Hippocampal formation (tissue), 2 donors: Measurements from ENCODE around the gene TTYH2.
A peak's percentile ranks its signal among the peaks of the same experiment; 100 is the strongest.

Source experiments
- DNase-seq, 2 donors: peaks; one replicate each; lab custom pipeline; 2025; lab: John Stamatoyannopoulos, UW

The TTYH2 gene

DNA sequence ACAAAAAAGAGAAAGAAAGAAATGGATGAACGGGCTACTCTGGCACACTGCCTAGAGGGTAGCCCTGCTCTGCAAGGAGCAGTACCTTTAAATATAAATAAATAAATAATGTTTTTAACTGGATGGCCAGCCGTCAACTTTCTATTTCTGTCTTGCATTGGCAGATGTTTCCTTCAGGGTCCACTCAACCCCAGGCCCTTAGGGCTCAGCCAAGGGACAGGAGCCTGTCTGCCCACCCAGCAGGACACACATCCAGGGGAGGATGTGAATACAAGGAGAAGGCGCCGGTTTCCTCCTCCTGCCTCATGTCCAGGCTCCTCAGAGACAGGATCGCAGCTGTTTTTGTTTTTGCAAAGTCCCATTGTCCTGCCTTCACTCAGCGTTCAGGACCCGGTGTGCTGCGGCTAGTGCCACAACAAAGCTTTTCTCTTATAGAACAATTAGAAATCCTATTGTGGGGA lies 22.6 kb downstream of the TTYH2 start:
- DNase-seq: peak in 1 of 2 donors; percentile 11

DNA sequence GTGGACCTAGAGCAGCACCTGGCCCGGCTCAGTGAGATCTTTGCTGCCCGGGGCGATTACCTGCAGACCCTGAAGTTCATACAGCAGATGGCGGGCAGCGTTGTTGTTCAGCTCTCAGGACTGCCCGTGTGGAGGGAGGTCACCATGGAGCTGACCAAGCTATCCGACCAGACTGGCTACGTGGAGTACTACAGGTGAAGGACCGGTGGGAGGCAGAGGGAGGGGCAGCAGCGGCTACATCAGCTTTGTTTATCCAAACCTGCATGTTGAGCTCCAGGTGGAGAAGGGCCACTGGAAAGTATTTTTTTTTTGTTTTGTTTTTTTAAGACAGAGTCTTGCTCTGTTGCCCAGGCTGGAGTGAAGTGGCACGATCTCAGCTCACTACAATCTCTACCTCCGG lies 23.9 kb downstream of the TTYH2 start:
- DNase-seq: no peak

DNA sequence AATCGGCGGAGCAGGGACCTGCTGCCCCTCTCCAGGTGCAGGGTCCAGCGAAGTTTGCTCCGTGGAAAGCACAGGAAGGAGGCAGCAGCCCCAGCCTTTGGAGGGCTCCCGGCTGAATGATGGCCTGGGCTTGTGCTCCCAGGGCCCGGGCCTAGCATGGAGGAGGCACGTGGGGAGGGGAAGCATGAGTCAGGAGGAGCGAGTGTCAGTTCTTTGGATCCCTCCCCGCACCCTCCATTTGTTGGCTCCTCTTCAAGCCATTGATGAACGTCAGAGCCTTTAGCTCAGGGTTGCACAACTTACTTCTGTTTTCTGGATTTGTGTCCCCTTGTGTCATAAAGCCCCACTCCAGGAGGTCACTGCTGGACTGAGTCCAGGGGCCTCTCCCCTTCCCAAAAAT lies 25.8 kb downstream of the TTYH2 start:
- DNase-seq: no peak

DNA sequence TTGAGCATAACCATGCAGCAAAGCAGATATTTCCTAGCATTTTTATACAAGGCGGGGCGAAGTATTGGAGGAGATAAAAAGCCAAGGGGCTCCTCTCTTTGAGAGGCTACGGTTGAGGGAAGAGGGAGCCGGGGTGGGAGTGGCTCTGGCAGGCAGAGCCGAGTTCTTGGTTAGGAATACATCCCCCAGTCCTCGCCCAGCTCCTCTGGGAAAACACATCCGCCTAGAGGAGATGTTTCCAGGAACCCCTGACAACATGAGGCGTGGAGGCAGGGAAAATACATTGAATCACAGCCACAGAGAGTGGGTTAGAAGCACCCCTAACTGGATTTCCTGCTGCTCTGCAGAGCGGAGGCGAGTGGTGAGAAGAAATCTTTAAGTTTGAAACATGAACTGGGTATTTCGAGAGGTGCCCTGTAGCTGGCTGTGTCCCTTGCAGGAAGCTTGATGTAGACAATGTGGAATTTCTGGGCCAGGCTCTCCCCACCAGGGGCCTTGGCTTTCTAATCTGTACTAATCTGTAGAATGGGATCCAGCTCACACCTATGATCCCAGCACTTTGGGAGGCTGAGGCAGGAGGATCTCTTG lies 27.3 kb downstream of the TTYH2 start:
- DNase-seq: peak in 1 of 2 donors; percentile 3

DNA sequence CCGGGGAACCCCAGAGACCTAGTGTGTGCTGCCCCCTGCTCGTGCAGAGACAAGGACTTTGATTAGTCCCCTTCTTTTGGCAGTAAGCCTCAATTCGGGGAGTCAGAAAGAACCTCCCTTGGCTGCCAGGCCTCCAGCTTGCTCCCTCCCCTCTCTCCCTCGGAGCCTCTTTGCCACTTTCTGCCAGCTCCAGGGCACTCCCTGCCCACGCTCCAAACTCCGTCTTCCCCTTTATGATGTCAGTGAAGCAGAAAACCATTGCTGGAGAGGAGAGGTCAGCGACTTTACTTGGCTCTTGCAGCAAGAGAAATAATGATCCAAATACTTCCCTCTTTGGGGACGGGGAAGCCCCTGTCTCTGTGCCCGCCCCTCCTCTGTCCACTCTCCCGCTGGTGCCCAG lies 28.1 kb downstream of the TTYH2 start:
- peak; percentile 45 to 65 for DNase-seq

DNA sequence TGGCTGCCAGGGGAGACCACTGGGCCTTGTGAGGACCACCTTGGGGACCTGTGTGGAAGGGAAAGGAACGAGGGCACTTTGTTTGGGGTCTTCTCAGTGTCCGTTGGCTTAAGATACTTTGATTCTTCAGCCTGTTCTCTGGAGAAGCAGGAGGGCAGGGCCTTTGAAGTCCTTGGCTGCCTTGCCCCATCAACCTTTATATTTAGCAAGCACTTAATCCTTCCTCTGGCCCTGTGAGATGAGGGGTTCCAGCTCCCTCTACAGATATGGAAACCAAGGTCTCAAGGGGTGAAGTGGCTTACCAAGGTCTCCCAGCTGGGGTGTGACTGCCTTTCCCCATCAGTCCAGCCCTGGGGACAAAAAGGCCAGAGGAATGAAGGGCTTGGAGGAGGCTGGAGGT lies 28.5 kb downstream of the TTYH2 start:
- DNase-seq: no peak

DNA sequence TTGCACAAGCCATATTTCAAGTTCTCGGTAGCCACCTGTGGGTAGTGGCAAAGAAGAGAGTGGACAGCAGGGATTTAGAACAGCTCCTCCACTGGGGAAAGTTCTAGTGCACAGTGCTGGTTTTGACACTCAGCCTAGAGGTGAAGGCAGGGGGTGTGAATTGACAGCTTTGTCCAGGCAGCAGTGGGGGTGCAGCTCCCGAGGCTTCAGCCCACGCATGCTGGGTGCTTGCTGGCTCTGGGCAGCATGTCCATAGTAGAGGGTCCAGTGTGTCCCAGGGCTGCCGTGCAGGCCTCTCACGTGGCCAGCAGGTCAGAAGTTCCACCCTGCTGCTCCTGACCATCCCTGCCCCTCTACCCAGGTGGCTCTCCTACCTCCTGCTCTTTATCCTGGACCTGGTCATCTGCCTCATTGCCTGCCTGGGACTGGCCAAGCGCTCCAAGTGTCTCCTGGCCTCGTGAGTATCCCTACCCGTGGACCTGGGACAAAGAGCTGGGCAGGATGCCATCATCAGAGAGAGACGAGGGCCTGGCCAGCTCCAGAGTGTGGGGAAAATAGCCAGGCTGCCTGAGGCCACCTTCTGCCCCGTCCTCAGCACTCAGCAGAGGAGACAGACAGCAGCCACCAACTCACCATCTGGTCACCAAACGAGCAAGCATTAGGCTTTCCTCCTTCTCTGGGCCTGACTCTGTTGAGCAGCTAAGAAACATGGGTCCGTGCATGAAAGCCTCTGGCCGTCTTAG lies 29.8 kb downstream of the TTYH2 start:
- DNase-seq: peak; percentile 29 to 58

DNA sequence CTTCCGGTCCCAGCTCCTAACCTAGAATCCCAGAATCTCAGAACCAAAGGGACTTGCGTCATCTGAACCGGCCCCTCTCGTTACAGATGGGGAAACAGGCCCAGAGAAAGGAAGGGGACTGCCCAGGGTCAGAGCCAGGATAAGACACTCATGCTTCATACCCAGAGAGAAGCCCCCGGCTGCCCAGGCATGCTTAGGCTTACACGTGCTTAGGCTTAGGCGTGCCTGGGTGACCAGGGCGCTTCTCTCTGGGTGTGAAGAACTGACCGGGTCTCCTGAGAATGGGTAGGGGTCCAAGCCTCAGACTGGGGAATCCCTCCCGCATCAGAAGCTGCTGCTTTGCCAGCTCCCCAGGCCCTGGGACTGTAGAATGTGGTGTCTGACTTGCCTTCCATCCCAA lies 30.8 kb downstream of the TTYH2 start:
- no peak for DNase-seq

DNA sequence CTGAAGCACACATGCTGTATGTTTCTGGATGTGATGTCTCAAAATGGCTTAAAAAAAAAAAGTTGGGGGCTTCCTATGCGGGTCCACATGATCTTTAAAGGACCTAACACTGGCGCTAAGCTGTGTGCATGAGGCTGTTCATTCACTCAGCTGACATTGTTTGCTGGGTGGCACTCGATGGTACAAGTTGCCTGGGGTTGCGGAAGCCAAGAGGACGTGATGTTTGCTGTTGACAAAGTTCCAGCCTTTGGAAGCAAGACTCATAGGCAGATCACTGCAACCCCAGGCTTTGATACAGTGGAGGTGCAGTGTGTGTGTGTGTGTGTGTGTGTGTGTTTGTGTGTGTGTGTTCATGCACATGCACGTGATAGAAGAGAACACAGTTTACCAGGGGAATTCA lies 31.2 kb downstream of the TTYH2 start:
- DNase-seq: peak; percentile 74 to 86

DNA sequence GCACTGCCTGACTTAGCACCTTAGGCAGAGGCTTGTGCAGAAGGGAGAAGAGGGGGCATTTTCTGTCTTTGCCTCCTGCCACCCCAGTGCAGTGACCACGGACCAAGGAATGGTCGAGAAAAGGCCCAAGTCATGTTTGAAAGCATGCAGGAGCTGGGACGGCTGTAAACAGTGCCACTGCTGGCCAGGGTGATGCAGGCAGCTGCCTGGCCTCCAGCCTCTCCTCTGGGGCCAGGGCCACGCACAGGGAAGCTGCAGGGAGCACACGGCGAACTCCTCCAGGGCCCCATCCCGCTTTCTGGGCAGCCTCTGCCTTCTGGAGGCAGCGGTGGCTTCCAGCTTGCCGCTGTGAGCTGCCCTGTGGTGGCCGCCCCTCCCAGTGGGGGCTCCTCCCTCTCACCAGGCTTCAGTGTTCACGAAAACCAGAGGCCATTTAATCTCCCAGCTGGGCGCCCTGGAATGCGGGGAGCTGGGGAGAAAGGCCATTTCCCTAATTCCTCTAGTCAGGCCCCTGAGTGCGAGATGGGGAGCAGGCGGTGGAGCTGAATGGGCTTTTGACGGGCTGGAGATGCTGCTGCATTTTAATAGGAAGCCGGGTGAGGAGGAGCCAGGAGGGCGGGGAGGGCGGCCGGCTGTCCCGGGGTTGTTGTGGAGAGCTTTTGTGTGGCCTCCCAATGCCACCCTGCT lies 31.9 kb downstream of the TTYH2 start:
- DNase-seq: peak; percentile 94 to 96

DNA sequence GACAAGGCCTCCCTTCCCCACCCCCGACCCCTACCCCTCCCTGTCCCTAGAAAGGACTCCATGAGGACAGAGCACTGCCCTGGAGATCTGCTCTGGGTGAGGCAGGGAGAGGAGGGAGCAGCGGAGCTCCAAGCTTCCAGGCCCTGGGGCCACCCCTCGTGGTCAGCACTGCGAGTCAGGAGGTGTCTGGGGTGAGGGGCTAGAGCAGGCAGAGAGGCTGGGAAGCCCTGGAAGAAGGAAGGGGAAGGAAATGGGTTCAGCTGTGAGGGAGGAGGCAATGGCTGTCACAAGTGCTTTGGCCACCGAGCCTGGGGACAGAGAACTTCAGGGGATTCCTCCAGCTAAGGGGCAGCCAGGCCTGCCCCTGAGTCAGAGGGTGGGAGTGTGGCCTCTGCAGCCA lies 32.5 kb downstream of the TTYH2 start:
- DNase-seq: no peak

DNA sequence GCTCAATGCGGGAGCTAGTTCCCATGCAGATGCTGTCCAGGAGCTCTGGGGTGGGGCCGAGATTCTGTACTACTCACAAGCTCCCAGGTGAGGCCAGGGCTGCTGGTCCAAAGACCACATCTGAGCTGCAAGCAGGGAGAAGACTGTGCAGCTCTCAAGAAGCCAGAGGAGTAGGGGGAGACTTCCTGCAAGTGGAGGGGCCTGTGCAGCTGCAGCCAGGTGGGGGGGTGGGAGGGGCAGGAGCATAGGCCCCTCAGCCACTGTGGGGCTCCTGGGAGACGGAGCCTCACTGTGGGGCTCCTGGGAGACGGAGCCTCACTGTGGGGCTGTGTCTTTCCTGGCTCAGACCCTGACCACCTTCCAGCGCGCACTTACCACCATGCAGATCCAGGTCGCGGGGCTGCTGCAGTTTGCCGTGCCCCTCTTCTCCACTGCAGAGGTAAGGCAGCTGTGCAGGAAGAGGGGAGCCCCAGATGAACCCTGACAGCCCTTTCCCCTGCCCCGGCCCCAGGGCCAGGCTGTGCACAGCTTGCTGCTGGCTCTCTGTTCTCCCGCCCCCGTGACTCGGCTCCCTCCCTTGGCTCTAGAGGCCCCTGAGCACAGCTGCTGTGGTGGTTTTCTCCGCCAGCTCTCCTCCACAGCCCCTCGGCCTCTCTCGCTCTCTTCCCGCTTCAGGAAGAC lies 36.4 kb downstream of the TTYH2 start:
- peak; percentile 11 to 44 for DNase-seq

DNA sequence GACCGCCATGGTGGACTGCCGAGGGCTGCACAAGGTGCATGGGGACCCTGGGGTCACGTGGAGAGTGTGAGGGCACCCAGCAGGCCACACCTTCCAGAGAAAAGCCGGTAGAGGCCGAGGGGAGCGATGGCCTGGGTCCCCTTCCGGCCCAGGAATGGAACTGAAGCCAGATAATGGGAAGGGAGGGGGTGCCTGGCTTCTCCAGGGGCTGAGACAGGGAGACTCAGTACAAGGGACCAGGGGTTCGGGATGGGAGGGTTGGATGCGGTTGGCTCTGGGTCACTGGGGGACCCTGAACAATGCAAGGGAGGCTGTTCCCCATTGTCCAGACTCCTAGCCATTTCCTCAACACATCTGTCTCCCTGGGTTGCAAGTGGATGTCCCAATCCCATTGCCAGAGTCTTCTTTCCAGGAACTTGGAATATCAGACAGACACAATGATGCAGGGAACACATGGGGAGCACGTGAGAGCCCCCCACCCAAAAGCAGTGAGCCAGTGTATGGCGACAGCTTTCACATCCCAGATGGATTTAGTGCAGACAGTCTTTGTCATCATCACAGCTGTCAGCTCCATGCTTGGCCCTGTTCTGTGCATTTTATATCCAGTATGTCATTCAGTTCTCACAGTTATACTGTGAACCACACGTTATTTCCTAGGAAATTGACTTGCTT lies 37.1 kb downstream of the TTYH2 start:
- DNase-seq: no peak

DNA sequence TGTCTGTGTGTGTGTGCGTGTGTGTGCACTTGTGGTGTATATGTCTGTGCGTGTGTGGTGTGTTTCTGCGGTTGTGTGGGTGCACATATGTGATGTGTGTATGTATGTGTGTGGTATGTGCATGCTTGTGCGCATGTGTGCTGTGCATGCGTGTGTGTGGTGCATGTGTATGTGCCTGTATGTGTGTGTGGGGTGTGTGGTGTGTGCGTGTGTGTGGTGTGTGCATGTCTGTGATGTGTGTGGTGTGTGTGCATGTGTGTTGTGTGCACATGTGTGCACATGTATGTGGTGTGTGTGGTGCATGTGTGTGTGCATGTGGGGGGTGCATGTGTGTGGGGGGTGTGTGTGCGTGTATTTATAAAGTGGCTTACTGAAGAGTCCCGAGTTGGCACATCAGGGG lies 37.7 kb downstream of the TTYH2 start:
- DNase-seq: no peak

DNA sequence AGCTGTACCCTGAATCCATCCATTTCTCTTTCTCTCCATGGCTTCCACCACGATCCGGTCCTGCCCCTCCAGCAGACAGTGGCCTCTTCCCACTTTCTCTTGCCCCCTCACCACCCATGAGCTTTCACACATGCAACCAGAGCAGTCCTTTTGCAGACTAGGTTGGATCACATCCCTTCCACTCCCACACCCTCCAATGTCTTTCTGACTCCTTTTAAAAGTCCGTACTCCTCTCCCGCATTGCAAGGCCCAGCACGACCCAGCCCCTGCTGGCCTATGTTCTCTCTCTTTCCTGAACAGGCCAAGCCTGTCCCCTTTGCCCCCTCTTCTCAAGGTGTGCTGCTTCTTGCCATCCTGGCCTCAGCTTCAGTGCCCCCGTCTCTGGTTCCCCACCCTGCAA lies 38.2 kb downstream of the TTYH2 start:
- no peak for DNase-seq

DNA sequence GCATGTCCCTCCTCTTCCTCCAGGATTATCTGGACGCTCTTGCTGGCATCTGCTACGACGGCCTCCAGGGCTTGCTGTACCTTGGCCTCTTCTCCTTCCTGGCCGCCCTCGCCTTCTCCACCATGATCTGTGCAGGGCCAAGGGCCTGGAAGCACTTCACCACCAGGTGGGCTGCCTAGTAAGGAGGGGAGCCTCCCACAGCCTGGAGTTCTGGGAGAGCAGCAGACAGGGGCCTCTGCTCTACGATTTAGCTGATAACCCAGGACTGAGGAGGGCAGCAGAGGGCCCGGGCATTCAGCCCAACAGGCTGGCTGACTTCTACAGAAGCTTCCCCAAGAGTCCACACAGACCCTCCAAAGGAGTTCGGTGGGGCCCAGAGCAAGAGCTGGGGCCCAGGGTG lies 38.8 kb downstream of the TTYH2 start:
- no peak for DNase-seq

DNA sequence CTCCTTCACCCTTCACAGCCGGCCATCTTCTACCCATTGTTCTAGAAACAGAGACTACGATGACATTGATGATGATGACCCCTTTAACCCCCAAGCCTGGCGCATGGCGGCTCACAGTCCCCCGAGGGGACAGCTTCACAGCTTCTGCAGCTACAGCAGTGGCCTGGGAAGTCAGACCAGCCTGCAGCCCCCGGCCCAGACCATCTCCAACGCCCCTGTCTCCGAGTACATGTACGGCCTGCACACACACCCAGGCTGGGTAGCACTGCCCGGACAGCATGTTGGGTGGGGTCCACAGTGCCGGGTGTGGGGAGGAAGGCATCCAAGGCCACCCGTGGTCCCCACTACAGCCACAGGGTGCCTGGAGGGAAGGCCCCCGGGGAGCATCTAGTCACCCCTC lies 39.7 kb downstream of the TTYH2 start:
- DNase-seq: no peak

DNA sequence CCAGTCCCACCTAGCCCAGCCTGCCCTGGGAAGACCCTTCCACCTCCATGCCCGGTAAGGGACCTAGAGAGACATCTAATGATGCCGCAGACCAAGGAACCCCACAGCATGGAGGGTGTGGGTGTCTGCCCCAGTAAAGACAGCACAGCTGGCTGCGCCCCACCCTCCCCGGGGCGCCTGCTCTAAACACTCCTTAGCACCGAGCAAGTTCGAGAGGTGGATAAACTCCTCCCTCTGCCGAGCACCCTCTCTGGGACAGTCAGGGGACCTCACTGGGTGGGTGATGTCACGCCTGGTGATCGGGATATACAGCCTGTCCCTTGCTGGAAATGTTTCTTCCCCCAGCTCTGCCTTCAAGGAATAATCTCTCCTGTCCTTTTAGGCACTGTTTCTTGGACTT lies 43.9 kb downstream of the TTYH2 start:
- no peak for DNase-seq

DNA sequence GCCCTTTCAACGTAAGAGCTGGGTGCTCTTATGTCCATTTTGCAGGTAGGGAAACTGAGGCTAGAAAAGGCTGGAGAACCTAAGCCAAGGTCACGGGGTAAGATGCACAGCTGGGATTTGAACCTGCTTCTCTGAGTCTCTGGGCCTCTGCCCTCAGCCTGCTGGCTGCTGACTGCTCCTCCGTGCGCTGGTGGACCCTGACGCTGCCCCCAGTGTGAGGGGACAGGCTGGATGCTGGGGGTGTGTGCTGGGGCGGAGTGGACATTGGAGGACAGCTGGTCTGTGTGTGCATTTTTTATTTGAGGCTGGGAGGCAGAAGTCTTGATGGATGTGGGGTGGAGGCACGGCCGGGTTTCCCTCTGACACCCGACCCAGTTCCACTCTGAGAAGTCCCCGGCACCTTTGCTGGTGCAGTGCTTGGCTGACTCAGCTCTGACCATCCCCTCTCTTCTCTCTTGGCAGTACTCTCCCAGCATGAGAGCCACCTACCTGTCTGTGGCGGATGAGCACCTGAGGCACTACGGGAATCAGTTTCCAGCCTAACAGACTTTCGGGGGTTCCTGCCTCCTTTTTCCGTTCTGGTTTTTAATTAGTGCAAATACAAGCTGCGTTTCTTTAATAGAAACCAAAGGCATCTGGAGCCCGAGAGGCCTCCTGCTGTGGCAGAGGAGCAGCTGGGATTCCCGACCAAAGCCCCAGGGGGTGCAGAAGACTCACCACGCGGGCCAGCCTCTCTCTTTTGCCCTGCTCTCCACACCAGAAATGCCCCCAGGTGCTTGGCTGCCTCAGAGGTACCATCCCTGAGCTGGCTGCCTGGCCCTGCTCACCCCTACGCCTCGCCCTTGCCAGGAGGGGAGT lies 46.5 kb downstream of the TTYH2 start:
- DNase-seq: no peak

DNA sequence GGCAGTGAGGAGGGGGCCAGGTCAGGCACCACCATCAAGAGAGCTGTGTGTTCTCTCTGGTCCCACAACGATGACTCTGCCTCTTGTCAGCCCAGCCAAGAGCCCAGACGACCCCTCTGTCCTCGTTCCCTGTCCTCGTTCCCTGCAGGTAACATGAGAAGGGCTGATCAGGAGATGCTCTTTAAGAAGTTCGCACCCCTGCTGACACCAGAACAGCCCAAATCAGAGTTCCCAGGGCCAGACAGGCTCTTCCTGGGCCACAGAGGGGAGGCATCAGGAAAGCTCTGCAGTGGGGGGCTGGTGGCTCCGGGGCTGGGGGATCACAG lies 47.1 kb downstream of the TTYH2 start:
- no peak for DNase-seq

DNA sequence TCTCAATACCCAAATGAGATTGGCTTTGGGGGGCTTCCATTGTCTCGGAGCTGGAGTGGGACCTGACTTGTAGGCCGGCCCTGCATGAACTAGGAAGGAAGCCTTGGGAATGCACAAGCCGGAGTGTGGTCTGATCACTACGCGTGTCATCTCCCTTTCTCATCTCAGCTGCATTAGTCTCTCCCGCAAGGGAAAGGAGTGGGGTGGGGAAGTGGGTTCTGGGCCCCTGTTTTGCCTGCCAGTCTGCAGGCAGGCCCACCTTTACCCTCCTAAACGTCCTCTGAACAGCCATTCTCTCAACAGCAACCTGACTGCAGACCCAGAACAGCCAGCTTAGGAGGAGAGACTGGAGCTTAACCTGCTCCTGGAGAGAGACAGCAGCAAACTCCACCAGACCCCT lies 49.2 kb downstream of the TTYH2 start:
- DNase-seq: no peak
